Measurements from ENCODE around the gene MBIP.

The MBIP gene

GRCh38 chr14:36320200-36320896, at the start of gene MBIP:
MBIP (minus strand) TSS chr14:36320637; CDS start chr14:36320588, 49 bp downstream.
- DNase-seq (ENCODE audit: low read depth): peak; percentile 93
- peak within 1 kb of the TSS; percentile 89 for H3K4me3 ChIP-seq (ENCODE audit: low read depth, low read length)
- no peak for TF ChIP-seq CTCF (IDR thresholded peaks at IDR 0.05; ENCODE audit: low read depth, low read length, missing control alignments)

GRCh38 chr14:36367985-36368774, 47.7 kb upstream of the MBIP start:
- H3K4me3 ChIP-seq (ENCODE audit: low read depth, low read length): no peak overlapping the region
- no peak for DNase-seq (ENCODE audit: low read depth)
- TF ChIP-seq CTCF (IDR thresholded peaks at IDR 0.05; ENCODE audit: low read depth, low read length, missing control alignments): no peak

- DNase-seq (ENCODE audit: low read depth): no peak
- no peak overlapping the region for H3K4me3 ChIP-seq (ENCODE audit: low read depth, low read length)
- no peak for TF ChIP-seq CTCF (IDR thresholded peaks at IDR 0.05; ENCODE audit: low read depth, low read length, missing control alignments)
These were observed 45.3 kb upstream of the MBIP start for GRCh38 chr14:36365766-36366165.

- TF ChIP-seq CTCF (IDR thresholded peaks at IDR 0.05; ENCODE audit: low read depth, low read length, missing control alignments): no peak
- no peak overlapping the region for H3K4me3 ChIP-seq (ENCODE audit: low read depth, low read length)
- no peak for DNase-seq (ENCODE audit: low read depth)
These were observed 43.3 kb upstream of the MBIP start for GRCh38 chr14:36363704-36364103.

GRCh38 chr14:36362648-36363047, 42.2 kb upstream of the MBIP start:
- DNase-seq (ENCODE audit: low read depth): no peak
- no peak overlapping the region for H3K4me3 ChIP-seq (ENCODE audit: low read depth, low read length)
- no peak for TF ChIP-seq CTCF (IDR thresholded peaks at IDR 0.05; ENCODE audit: low read depth, low read length, missing control alignments)

- TF ChIP-seq CTCF (IDR thresholded peaks at IDR 0.05; ENCODE audit: low read depth, low read length, missing control alignments): no peak
- no peak for DNase-seq (ENCODE audit: low read depth)
- H3K4me3 ChIP-seq (ENCODE audit: low read depth, low read length): no peak overlapping the region
These were observed 40.9 kb upstream of the MBIP start for GRCh38 chr14:36361210-36361853.

All from GM12864 (cell line).